Stimulated activated naive CD8-positive, alpha-beta T cell treated with anti-CD3 and anti-CD28 coated beads, Interleukin-15, amount 100 ng/mL, for 72 hours (primary cell): Measurements from ENCODE around the gene BZW1.
A peak's percentile ranks its signal among the peaks of the same experiment; 100 is the strongest.
"Not testable (repeated sequence)": the region's sequence is repeated elsewhere in the genome, so short reads cannot be mapped to it uniquely, and the experiment has no call there.

Experiments used
- ATAC-seq: fragments of 150-1000 bp; cut with Tn5 transposase; 2 replicates; pipeline ENCODE4 v1.10.0; 2021; ENCODE audit warnings: mild to moderate bottlenecking, moderate library complexity
- DNase-seq, 2 donors: peaks; one replicate each; pipeline ENCODE4 v3.0.0; 2021 to 2022
- H3K27ac Mint-ChIP-seq, 2 donors: one replicate each; pipeline ENCODE4 v1.8.0; 2022; ENCODE audit warnings: mild to moderate bottlenecking in 2 of 2, mixed read lengths in 2 of 2, moderate library complexity in 2 of 2
- H3K27me3 Mint-ChIP-seq: one replicate; pipeline ENCODE4 v1.8.0; 2022; ENCODE audit warnings: mixed read lengths
- H3K4me1 Mint-ChIP-seq: one replicate; pipeline ENCODE4 v1.8.0; 2022; ENCODE audit warnings: mild to moderate bottlenecking, mixed read lengths
- H3K4me3 Mint-ChIP-seq, 2 donors: one replicate each; pipeline ENCODE4 v1.8.0; 2022; ENCODE audit warnings: mild to moderate bottlenecking in 2 of 2, mixed read lengths in 2 of 2, moderate library complexity in 1 of 2
- H3K9me3 Mint-ChIP-seq, 2 donors: one replicate each; pipeline ENCODE4 v1.8.0; 2022; ENCODE audit warnings: mixed read lengths in 2 of 2

The BZW1 gene

DNA sequence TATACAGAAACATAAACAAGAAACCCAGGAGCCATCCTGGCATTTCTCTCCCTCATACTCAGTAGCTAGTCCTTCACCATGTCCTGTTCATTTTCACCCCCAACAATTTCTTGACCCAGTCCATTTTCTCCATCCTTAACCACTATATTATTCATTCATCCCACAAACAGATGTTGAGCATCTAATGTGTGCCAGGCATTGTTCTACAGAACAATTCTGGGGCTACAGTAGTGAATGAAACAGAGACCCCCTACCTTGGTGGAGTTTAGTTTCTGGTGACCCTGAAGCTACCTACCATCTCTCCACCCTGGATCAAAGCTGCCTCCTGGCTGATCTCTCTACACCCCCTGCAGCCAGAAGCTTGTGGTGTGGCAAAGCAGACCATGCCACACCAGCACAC is 27.5 kb upstream of the BZW1 start:
- no peak overlapping the region for H3K4me3 Mint-ChIP-seq
- H3K9me3 Mint-ChIP-seq: no peaks in the 10 kb centered on the region
- no peaks in the 10 kb centered on the region for H3K4me1 Mint-ChIP-seq
- DNase-seq (no peak), ATAC-seq (no peak)
- no peak overlapping the region for H3K27ac Mint-ChIP-seq
- H3K27me3 Mint-ChIP-seq: no peaks in the 10 kb centered on the region

DNA sequence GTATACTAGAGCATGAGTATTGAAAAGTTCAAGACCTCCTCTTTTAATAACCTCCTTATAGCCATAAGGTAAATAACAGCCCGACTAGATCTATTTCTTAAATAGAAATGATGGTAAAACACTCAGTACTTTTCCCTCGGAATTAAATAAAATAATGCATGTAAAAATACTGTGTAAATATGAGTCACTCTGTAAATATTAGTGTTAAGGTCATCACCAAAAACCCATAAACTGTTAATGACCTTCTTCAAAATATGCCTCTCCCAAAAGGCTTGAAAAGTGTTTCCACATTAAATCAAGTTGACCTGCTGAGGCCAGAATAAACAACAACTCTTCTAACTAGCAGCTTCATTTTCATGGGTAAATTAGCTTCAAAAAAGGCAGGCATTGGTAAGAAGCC is 25.3 kb upstream of the BZW1 start:
- DNase-seq (no peak), ATAC-seq (no peak)
- Mint-ChIP-seq H3K9me3 (no peaks in the 10 kb centered on the region), H3K27me3 (no peaks in the 10 kb centered on the region), H3K4me1 (no peaks in the 10 kb centered on the region), H3K4me3 (no peak overlapping the region), H3K27ac (no peak overlapping the region)

DNA sequence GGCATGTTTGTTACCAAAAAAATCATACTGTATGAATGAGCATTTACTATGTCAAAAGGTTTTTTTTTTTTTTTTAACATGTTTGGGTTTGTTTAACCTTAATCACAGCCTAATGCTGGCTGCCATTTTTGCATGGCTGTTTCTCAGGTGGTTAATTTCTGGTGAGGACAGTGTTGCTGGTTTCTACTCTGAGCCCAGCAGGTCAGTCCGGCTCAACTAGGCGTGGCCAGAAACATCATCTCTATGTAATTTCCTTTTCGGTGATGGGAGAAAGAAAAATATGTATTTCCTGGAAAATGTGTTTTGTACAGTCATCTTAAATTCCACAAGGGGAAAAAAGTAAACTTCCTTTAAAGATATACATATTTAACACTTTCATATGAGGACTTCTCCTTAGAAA is 24.9 kb upstream of the BZW1 start:
- H3K4me3 Mint-ChIP-seq: no peak overlapping the region
- no peak for ATAC-seq
- no peaks in the 10 kb centered on the region for H3K27me3 Mint-ChIP-seq
- H3K27ac Mint-ChIP-seq: no peak overlapping the region
- no peaks in the 10 kb centered on the region for H3K9me3 Mint-ChIP-seq
- no peaks in the 10 kb centered on the region for H3K4me1 Mint-ChIP-seq
- DNase-seq: no peak

DNA sequence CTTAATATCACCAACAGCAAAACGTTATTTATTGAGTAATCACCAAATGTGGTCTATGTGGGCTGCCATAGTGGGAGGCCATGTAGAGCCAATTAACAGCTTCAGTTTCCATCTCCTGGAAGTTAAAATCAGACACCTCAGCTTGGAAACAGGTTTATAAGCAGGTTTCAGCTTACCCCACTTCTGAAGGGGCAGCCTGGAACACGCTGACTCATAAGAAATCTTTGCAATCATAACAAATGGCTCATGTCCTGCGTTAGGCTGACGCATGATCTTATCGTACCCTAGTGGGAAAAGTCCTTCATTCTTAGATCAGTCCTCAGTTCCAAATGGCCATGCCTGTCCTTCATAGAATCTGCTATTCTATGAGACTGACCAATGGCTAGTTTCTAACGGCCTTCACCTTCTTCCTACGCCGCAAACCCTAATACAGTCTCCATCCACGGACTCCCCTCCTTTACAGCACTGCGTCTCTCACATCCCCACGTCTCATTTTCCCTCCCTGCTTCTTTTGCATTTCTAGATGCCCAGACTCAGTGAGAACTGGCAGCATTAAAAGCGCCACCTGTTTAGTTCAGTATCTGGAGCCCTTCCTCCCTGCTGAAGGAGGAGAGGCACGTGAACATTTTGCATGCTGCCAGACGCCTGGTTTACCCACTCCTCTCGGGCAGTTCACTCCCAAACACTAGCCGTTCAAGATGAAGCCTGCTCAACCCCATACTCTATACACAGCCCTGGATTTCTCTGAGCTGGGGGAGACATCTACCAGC is 24.2 kb upstream of the BZW1 start:
- H3K4me1 Mint-ChIP-seq: no peaks in the 10 kb centered on the region
- peak overlapping the region in 1 of 2 donors; percentile 83 for H3K27ac Mint-ChIP-seq
- ATAC-seq: peak; percentile 79
- no peaks in the 10 kb centered on the region for H3K27me3 Mint-ChIP-seq
- no peaks in the 10 kb centered on the region for H3K9me3 Mint-ChIP-seq
- H3K4me3 Mint-ChIP-seq: no peak overlapping the region
- DNase-seq: peak in 1 of 2 donors; percentile 29

DNA sequence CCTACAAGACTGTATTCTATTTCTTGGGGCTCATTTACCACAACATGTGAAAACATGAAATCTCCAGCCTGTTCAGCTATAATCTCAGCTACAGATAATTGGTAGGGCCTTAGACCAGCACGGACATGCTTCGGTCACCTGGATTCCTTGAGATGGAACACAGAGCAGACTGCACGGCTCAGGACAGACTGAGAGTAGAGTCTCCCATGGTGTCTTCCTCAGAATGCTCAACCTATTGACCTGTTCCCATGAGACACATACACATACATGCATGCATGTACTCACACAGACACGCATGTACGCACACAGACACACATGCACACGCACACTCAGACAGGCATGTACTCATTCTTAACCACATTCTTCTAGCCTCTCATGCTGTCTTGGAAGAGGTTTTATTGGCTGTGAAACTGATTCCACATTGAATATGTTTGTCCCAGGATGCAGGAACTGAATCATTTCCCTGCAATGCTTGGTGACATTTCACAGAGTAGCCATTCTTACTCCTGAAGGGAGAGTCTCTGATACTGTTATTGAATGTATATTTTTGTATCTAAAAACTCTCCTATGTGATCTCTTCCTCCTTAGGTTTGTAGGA is 23.5 kb upstream of the BZW1 start:
- Mint-ChIP-seq H3K9me3 (no peaks in the 10 kb centered on the region), H3K4me3 (no peak overlapping the region), H3K27ac (no peak overlapping the region)

DNA sequence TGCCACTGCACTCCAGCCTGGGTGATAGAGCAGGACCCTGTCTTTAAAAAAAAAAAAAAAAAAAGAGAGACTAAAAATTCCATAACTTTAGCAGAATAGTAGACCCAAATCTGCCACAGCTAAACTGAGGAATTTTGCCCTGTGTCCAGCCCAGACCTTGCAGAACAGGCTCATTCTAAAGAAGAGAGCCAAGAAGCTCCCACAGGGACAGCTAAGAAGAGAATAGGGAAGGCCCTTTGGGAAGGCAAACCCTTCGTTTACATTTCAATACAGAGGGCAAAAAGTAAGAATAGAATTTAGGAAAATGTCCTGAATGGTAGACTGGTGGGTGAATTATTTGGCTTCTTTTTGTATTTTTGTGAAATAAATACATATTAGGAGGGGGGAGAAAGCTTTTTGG is 21.5 kb upstream of the BZW1 start:
- H3K4me3 Mint-ChIP-seq: no peak overlapping the region
- H3K4me1 Mint-ChIP-seq: no peaks in the 10 kb centered on the region
- no peaks in the 10 kb centered on the region for H3K27me3 Mint-ChIP-seq
- ATAC-seq: no peak
- H3K9me3 Mint-ChIP-seq: no peaks in the 10 kb centered on the region
- DNase-seq: no peak
- no peak overlapping the region for H3K27ac Mint-ChIP-seq

More for the DNA sequence above, 23.5 kb upstream of the BZW1 start:
- DNase-seq: no peak
- ATAC-seq: no peak
- Mint-ChIP-seq H3K4me1 (no peaks in the 10 kb centered on the region), H3K27me3 (no peaks in the 10 kb centered on the region)

DNA sequence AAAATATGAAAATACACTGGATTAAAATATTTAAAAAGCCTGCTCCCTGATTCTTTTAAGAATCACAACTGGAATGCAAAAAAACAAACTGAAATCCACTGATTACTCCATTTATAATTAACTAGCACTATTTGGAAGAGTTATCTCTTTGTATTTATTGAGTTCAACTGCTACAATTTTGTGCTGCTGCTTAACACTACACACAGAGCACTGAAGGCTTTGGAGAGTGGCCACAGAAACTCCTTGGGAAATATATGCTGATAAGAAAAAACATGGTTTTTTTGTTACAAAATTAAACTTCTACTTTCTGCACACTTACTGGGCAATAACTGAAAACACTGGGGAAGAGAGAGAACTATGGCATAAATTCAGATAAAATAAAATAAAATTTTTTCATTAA is 19.8 kb upstream of the BZW1 start:
- Mint-ChIP-seq H3K27ac (no peak overlapping the region), H3K4me1 (no peaks in the 10 kb centered on the region), H3K27me3 (no peaks in the 10 kb centered on the region), H3K4me3 (no peak overlapping the region), H3K9me3 (no peaks in the 10 kb centered on the region)
- ATAC-seq (no peak), DNase-seq (no peak)

DNA sequence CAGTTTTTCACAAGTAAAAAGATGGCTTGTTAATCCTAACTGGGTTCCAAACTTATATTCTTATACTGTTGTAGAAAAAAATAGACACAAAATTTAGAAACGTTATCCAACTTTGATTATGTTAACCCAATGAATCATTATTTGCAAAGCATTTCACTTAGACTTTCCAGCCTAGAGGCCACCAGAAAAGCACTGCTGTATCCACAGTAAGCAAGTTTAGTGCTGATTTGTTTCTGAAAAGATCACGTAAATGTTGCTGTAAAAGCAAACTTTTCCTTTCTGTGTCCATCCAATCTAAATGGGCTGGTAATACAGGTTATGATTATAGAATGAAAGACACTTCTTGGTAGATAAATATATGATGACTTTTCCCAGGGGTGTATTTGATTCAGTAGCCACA is 17.6 kb upstream of the BZW1 start:
- DNase-seq (no peak), ATAC-seq (no peak)
- H3K4me1 Mint-ChIP-seq: no peaks in the 10 kb centered on the region
- no peak overlapping the region for H3K27ac Mint-ChIP-seq
- no peak overlapping the region for H3K4me3 Mint-ChIP-seq
- H3K27me3 Mint-ChIP-seq: no peaks in the 10 kb centered on the region
- H3K9me3 Mint-ChIP-seq: no peaks in the 10 kb centered on the region

DNA sequence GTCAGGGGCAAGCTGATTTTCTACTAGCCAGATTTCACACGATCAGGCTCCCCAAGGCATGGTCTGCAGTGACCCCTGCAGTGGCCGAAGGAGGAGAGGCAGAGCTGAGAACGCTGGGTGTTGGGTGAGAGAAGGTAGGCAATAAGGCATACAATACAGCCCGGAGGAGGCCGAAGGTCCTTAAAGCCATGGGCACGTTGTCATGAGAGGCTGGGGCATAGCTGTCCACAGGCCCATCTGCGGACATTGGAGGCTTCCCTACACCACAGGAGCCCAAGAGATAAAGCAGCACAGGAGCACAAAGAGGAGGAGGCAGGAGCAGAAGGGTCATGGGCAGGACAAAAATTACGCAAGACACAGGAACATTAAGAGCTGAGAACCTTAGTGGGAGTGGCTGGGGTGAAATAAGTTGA is 16.7 kb upstream of the BZW1 start:
- Mint-ChIP-seq H3K27ac (no peak overlapping the region), H3K4me3 (no peak overlapping the region), H3K4me1 (peaks cover under 1% of the 10 kb centered on the region), H3K9me3 (no peaks in the 10 kb centered on the region), H3K27me3 (no peaks in the 10 kb centered on the region)
- DNase-seq (no peak), ATAC-seq (no peak)

DNA sequence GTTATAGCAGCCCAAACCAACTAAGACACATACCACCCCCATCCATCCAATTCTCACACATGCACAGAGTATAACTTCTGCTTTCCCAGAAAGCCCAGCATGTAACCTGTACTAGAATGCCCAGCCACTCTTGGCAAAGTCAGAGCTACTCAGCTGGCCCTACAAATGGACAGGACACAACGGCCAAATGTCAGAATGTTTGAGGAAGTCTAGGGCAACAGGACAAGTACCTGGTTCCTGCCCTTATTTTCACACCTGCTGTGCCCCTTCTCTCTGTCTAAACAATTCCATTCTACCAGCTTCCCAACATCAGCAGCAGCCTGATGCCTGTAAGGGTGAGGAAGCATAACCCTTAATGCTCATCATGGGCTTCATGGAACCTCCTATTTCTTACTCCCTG is 15.1 kb upstream of the BZW1 start:
- Mint-ChIP-seq H3K9me3 (peaks cover 1 to 3% of the 10 kb centered on the region in 2 donors), H3K27ac (no peak overlapping the region), H3K4me3 (no peak overlapping the region), H3K4me1 (peaks cover 7% of the 10 kb centered on the region), H3K27me3 (no peaks in the 10 kb centered on the region)
- ATAC-seq (no peak), DNase-seq (no peak)

DNA sequence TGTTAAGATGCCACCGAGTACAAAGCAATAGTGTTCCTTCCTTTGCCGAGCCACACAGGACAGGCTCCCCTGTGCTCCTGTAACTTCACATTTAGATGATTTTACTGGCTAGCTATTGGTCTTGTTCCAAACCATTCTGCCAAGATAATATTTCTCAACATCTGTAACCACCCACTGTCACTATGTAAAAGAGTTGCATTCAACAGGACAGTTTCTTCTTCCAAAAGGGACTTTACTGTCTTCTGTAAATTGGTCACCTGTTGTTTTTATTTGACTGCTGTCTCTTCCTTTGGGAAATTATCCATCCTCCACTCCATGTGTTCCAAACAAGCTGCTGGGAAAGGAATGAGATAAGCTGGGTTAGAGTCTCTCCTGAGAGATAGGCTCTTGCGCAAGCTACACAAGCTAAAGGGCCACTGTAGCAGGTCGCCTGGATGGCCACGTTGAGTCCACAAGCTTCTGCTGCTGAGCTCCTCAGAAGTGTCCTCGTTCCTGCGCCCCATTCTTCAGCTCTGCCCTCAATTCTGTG is 14.4 kb upstream of the BZW1 start:
- ATAC-seq (no peak), DNase-seq (no peak)
- no peaks in the 10 kb centered on the region for H3K27me3 Mint-ChIP-seq
- H3K4me1 Mint-ChIP-seq: peaks cover 7% of the 10 kb centered on the region
- no peak overlapping the region for H3K4me3 Mint-ChIP-seq
- no peak overlapping the region for H3K27ac Mint-ChIP-seq
- H3K9me3 Mint-ChIP-seq: peaks cover 5 to 6% of the 10 kb centered on the region in 2 donors

DNA sequence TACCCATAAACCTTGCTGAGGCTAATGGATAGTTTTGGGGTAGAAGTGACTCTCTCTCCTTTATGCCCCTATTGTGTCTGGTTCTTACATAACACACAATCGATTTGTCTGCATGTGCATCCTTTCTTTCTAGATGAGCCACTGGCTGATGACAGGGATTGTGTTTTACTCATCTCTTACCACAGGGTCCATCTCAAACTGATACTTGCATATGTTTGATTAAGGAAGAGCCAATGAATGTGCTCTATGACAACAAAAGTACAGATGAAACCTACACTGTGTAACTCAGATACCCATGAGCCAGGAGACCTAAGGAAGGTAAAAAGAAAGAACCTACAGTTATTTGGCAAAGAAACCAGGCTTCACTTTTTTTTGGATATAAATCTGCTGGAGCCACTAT is 13.2 kb upstream of the BZW1 start:
- no peak overlapping the region for H3K4me3 Mint-ChIP-seq
- DNase-seq (peak in 1 of 2 donors; percentile 17), ATAC-seq (peak; percentile 98)
- H3K27me3 Mint-ChIP-seq: no peaks in the 10 kb centered on the region
- H3K4me1 Mint-ChIP-seq: peaks cover 7% of the 10 kb centered on the region
- H3K9me3 Mint-ChIP-seq: peaks cover 5 to 6% of the 10 kb centered on the region in 2 donors
- H3K27ac Mint-ChIP-seq: no peak overlapping the region

DNA sequence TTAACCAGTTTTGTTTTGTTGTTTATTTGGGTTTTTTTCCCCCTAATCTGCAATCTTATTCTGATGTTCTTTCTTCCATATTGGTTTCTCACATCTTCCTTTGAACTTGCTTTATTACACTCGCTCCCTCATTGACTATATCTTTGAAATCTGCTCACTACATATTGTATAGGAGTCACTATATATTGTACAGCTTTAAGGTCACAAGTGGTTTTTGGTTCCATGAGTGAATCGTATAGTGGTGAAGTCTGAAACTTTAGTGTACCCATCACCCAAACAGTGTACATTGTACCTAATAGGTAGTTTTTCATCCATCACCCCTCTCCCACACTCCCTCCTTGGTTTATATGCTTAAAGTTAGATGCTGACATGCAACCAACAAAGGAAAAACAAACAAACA is 11.3 kb upstream of the BZW1 start:
- no peak overlapping the region for H3K4me3 Mint-ChIP-seq
- ATAC-seq (peak; percentile 72), DNase-seq (no peak)
- H3K4me1 Mint-ChIP-seq: peaks cover 7% of the 10 kb centered on the region
- H3K9me3 Mint-ChIP-seq: peaks cover 5 to 6% of the 10 kb centered on the region in 2 donors
- H3K27ac Mint-ChIP-seq: no peak overlapping the region
- H3K27me3 Mint-ChIP-seq: no peaks in the 10 kb centered on the region

DNA sequence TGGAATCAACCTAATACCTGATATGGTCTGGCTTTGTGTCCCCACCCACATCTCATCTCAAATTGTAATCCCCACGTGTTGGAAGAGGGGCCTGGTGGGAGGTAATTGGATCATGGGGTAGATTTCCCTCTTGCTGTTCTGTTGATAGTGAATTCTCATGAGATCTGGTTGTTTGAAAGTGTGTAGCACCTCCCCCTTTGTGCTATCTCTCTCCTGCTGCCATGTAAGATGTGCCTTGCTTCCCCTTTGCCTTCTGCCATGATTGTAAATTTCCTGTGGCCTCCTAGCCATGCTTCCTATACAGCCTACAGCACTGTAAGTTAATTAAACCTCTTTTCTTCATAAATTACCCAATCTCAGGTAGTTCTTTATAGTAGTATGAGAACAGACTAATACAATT is 10.3 kb upstream of the BZW1 start:
- H3K27ac Mint-ChIP-seq, DNase-seq, H3K27me3 Mint-ChIP-seq, ATAC-seq, H3K9me3 Mint-ChIP-seq, H3K4me1 Mint-ChIP-seq, H3K4me3 Mint-ChIP-seq: not testable (repeated sequence)

DNA sequence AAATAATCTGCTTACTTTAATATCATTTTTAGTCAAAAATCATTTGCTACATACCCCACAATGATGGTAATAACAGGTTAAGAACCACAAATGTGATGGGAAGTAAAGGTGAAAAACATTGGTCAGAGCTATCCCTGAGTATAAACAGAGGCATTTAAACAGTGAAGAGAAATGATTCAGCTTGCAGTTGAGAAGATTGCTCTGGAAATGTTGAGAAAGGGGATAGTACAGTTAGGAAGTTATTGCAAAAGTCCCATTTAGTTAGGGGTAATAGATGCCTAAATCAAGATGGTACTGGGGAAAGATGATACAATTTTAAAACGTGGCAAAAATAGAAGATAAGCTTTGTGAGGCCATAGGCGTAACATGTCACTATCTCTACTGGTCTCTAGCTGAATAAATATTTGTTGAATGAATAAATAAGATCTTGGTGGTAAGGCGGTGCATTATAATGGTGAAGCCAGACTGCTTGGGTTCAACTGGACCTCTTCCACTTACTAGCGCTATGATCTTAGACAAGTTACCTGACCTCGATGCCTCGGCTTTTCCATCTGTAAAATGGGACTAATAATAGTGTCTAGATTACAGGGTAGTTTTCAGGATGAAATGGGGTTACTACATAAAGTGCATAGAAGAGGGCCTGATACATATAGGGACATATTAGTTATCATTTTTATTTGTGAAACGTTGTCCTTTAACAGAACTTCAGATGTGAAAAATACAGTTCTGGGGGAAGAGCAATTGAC is 2.0 kb upstream of the BZW1 start:
- H3K4me3 Mint-ChIP-seq: peak overlapping the region; percentile 91 to 96
- DNase-seq: no peak
- H3K27me3 Mint-ChIP-seq: no peaks in the 10 kb centered on the region
- no peak for ATAC-seq
- peak overlapping the region in 1 of 2 donors; percentile 40 for H3K27ac Mint-ChIP-seq
- H3K9me3 Mint-ChIP-seq: no peaks in the 10 kb centered on the region
- H3K4me1 Mint-ChIP-seq: peaks cover 38% of the 10 kb centered on the region
